Stimulated activated CD8-positive, alpha-beta memory T cell treated with anti-CD3 and anti-CD28 coated beads, Interleukin-12 subunit alpha, Interleukin-12 subunit beta, amount 100 ng/mL, for 24 hours (primary cell): ENCODE measurements around the gene APOL3.
"Not testable (repeated sequence)": the region's sequence is repeated elsewhere in the genome, so short reads cannot be mapped to it uniquely, and the experiment has no call there.

Experiments used
- DNase-seq: peaks from one replicate; pipeline ENCODE4 v3.0.0-alpha.2; 2020; ENCODE audit errors: extremely low read depth

The APOL3 gene

DNA sequence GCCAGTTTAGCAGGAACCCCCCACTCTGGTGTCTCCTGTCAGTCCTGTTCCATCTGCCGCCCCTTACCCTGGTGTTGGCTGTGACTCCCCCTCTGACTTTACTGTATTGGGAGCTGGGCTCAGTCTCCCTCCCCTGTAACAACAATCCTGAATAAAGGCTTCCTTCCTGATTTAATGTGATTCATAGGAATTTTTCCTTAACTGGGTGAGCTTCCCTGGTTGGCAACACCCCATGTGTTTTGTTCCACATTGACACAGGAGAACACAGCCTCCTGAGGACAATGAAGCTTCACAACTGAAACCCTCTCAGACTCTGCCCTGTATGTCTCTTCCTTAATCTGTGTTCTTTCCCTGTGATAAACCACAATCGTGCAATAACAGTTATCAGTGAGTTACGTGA is 32.6 kb upstream of the APOL3 start:
- no peak for DNase-seq

- DNase-seq = no peak
Observed at GRCh38 chr22:36192542-36192941, 32.0 kb upstream of the APOL3 start.

GRCh38 chr22:36191106-36191836 is 30.7 kb upstream of the APOL3 start:
- no peak for DNase-seq

- DNase-seq = not testable (repeated sequence)
Observed at GRCh38 chr22:36187862-36188261, 27.3 kb upstream of the APOL3 start.

- no peak for DNase-seq
Observed at GRCh38 chr22:36185828-36186624, 25.5 kb upstream of the APOL3 start.

DNA sequence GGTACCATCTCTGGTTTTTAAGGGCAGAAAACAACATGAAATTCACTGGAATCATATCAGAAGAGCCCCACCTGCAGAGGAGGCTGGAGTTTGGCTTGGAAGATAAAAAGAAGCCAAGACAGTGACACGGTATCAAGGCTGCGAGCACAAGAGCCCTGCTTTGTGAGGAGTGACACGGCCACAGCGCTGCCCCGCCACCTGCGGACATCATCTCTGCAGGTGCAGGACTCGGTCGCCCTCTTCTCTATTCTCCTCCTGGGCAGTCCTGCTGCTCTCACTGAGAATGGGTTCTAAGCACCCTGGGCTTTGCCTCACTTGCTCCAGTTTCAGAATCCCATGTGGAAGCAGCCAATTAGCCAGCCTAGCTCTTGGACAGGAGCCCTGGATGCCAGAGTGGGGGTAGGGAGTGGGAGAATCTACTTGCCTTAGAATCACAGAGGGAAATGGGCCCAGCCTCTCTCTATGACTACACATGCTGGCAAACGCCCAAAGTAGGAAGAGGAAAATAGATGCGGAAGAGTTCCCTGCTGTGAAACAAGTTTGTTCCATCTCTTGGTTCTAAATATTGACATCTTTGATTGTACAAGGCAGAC is 24.0 kb upstream of the APOL3 start:
- no peak for DNase-seq

DNA sequence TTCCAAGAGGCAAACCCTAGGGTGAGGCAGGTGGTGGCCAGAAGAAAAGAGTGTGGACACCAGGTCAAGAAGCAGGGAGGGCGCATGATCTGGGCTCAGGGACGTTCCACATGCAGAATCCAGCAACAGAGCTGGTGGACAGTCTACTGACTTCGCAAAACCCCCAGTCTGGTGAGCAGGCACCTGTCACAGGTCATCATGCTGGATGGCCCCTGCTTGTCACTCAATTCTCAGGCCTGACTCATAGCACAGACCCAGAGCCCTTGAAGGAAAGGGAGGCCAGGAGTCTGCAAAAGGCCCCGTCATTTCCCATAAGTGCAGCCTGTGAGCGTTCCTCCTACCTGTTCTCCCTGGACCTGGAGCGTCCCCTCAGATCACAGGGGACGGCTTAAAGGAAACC is 22.9 kb upstream of the APOL3 start:
- DNase-seq = no peak

GRCh38 chr22:36182857-36183256 is 22.3 kb upstream of the APOL3 start:
- DNase-seq = no peak

DNA sequence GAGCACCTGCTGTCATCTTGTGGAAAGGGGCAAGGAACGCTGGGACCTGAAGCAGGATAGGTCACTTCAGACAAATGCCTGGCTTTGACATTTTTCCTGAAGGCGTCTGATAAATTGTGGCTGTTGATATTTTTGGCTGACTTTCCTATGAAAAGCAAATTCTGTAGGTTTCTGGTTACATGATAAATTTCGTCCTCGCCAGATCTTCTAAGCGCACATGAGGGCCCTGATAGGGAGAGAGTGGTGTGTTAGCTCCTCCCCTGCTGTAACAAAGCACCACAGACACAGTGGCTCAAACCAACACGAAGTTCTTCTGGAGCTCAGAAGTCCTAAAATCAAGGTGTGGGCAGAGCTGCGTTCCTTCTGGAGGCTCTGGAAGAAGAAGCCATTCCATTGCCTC is 21.5 kb upstream of the APOL3 start:
- no peak for DNase-seq

DNA sequence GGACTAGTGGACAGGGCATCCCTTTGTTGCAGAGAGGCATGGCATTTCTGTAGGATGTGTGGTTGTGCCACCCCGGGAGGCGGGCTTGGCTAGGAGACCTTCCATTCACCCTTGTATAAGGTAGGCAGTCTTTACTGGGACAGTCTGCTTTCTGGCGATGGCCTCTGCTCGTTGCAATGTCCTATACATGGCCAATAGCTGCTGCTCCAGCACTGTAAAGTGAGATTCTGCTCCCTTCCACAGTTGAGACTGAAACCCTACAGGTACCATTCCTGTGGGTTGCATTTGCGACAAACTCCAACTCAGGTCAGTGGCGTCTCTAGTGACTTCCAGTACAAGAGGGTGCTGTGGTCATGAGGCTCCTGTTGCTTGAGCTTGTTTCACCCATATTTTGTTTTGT is 20.4 kb upstream of the APOL3 start:
- no peak for DNase-seq

DNA sequence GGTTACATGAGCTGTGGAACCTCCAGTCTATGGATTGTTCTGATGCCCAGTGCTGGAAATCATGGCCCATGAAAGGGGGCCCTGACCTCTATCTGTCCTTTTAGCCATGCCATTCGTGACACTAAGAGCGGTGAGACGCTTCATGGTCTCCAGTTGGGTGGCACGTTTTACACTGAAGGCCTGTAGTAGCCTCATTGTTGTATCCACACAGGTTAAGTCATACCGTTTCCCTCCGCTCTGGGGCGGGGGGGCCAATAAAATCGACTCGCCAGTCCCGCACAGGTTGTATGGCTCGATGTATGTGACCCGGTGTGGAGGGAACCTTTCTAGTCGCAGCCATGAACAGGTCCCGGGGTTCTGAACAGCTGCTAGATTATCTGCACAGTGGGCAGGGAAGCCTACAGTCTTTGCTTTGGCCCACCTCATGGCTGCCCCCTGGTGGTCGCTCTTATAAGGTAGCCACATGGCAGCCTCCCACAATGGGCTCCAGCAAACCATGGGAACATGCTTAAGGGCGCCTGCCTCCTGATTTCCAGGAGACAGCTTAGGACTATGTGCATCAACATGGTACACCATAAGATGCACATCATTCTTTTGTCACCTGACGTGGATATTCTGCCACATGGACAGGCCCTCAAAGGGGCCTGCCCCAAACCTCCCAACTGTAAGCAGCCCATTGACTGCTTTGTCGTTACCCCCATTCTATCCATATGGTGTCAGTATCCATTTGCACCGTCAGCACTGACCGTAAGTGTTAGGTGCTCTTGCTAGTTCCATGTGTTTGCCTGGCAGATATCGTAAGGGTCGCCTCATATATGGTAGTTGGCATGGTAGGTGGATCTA is 19.7 kb upstream of the APOL3 start:
- peak; percentile 62 for DNase-seq

- DNase-seq = no peak
Observed at GRCh38 chr22:36177160-36177559, 16.6 kb upstream of the APOL3 start.

DNA sequence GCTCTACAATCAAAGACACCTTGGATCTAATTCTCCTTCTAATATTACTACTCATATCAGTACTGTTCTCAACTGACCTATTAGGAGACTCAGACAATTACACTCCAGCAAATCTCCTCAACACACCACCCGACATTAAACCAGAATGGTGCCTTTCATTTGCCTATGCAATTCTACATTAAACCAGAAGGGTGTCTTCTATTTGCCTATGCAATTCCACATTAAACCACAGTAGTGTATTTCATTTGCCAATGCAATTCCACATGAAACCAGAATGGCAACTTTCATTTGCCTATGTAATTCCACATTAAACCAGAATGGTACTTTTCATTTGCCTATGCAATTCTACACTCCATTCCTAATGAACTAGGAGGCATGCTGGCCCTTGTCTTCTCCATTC is 15.3 kb upstream of the APOL3 start:
- DNase-seq = no peak

DNA sequence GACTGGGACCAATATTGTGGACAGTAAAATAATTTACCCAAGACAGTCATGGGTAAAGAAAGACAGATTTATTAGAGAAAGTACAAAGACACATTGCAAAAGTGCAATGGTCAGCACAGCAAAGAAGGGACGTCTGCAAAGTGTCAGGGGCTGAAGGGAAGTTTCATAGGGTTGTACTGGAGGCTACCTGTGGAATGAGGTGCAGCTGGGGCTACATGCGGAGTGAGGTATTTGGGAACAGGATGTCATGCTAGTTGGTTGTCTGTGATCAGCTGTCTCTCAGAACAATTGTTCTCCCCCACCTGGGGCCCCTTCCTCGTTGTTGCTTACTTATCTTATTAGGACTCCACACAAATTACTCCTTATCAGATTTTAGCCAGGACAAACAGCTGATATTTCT is 11.4 kb upstream of the APOL3 start:
- DNase-seq = no peak

DNA sequence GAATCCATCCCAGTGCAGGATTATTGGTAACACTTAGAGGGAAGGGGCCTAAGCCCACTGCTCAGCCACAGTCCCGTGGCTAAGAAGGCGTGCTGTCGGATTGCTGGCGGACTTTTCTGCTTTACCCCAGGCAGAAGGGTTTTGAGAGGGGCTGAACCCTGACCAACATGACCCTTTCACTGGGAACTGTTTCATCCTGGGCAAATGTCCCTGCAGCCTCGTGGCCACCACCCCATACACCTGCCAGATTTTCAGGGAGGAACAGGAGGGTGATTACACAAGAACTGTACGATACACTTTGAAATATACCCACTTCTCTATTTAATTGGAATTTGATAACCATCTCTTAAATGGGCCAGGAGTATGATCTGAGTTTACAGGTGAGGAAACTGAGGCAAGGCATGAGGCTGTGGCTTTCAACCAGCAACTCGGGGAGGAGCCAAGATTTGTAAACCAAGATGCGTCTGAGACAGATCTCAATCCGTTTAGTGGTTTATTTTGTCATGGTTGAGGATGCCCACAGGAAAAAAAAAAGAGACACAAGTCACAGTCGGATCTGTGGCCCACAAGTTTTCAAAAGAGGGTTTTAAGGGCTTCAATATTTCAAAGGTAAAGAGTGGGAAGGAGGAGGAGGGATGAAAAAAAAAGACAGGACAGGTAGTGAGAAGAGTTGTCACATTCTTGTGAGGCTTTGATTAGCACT is 6.1 kb upstream of the APOL3 start:
- no peak for DNase-seq

DNA sequence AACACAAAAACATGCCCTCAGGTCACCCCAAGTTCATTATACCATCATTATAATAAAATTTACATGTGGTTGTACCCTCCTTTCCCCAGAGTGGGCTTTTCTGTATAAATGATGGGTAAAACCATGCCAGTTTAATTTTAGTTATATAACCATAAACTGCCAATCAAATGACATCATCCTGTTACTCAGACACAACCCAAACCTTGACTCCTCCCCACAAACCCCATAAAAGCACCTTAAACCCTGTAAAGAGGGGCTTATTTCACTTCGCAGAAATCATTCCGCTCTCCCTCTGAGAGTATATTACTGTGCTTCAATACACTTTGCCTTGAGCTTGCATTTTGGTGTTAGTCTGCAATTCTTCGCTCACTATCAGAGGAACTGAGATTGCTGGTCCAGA is 5.5 kb upstream of the APOL3 start:
- DNase-seq = no peak

DNA sequence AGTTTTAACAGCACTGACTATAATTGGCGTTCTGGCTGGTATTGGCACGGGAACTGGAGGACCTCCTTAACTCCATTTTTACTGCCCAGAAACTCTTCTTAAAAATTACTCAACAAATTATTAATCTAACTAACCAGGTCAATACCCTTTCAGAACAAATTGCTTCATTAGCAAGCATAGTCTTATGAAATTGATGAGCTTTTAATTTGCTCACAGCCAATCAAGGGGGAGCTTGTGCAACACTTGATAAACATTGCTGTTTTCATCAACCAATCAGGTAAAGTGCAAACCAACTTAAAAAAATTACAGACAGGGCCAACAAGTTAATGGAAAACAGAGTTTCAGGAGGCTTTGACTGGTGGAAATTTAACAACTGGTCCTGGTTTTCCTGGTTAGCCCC is 4.6 kb upstream of the APOL3 start:
- DNase-seq = no peak

DNA sequence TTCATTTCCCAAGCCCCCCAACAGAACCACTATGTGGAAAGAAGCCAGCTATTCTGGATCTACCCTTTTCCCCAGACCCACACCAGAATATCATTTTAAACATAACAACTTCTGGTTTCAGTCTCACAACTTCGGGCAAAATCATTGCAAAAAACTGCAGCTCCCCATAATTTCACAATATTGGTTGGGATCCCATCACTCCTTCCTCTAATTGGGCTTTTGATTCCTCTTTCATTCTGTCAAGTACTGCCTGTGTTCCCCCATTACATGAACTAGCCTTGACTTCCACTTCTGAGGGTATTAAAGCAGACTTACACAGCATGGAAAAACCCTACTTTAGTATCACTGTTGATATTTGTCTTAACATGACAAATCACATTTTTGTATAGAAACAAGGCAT is 4.1 kb upstream of the APOL3 start:
- no peak for DNase-seq

- DNase-seq = no peak
Observed at GRCh38 chr22:36163497-36163896, 2.9 kb upstream of the APOL3 start.

DNA sequence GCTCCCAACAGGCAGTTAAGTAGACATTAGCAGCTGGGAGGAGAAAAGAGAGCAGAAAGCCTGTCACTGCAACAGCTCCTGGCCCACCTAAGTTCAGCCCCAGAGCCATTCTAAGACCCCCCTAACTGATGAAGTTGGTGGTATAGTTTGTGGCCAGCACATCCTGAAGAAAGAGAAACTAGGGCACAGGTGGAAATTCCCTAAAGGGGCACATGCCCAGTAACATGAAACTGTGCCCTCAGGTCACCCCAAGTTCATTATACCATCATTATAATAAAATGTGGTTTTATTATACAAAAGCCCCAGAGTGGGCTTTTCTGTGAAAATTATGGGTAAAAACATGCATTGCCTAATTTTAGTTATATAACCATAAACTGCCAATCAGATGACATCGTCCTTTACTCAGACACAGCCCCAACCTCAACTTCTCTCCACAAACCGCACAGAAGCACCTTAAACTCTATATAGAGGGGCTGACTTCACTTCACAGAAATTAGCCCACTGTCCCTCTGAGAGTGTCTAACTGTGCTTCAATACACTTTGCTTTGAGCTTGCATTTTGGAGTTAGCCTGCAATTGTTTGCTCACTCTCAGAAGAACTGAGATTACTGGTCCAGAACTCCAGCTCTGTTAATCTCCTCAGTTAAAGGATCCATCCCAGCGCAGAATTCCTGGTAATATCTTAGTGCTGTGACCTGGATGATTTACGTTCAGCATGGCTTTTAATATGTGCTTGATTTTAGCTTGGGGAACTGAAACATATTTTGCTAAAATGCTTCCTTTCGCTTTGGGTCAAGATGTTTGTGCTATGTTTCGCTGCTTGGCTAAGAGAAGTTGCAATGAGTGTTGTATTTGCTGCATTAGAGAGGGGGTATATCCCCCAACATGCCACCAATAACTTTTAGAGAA is 1.8 kb upstream of the APOL3 start:
- DNase-seq = no peak

- DNase-seq = not testable (repeated sequence)
Observed at GRCh38 chr22:36161793-36162126, 1.2 kb upstream of the APOL3 start.
